ENCODE results near the gene GRK5. TPM values are rescaled to one million over a fixed set of nuclear protein-coding genes. Genes with fewer than 3 reads are reported as not detected.

GRK5 gene
- total RNA-seq, 4 donors from 2014 or later: 6.0 to 111 (median 9.5) TPM

DNA sequence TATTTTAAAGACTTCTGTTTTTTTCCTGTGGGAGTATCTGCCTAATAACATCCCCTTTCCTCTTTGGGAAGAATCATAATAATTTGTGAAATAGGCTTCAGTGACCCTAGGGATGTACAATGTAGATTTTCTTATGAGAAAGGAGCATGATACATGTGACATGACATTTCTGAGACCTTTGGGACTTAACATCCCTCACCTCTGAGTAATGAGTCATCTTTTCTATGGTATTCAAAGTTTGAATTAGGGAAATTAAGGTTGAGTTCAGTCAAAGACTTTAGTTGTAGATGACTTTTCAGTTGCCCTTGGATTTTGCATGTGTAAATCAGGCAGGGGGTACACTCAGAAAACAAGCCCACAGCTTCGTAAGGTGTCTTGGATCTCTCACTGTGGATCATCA is 14.3 kb downstream of the GRK5 start:
- in situ Hi-C loops (cut with MboI; ENCODE audit: low pct_ligation_motif_present in 1 of 4, low pct_unique_long_range_greater_than_20kb in 1 of 4, low sequenced_read_pairs in 3 of 4) (no loop called here), intact Hi-C loops (cut with DNase I; ENCODE audit: low total_unique reads) (no loop called here)
- TF ChIP-seq, protein P1, sequence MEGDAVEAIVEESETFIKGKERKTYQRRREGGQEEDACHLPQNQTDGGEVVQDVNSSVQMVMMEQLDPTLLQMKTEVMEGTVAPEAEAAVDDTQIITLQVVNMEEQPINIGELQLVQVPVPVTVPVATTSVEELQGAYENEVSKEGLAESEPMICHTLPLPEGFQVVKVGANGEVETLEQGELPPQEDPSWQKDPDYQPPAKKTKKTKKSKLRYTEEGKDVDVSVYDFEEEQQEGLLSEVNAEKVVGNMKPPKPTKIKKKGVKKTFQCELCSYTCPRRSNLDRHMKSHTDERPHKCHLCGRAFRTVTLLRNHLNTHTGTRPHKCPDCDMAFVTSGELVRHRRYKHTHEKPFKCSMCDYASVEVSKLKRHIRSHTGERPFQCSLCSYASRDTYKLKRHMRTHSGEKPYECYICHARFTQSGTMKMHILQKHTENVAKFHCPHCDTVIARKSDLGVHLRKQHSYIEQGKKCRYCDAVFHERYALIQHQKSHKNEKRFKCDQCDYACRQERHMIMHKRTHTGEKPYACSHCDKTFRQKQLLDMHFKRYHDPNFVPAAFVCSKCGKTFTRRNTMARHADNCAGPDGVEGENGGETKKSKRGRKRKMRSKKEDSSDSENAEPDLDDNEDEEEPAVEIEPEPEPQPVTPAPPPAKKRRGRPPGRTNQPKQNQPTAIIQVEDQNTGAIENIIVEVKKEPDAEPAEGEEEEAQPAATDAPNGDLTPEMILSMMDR (IDR thresholded peaks at IDR 0.05): no peak
- TF ChIP-seq POLR2AphosphoS5 (IDR thresholded peaks at IDR 0.05) (no peak), POLR2A (IDR thresholded peaks at IDR 0.05) (no peak), EP300 (IDR thresholded peaks at IDR 0.05; ENCODE audit: low read depth) (no peak)
- no peaks in the 10 kb centered on the region for H3K36me3 ChIP-seq
- no peaks in the 10 kb centered on the region for H3K27me3 ChIP-seq
- no peaks in the 10 kb centered on the region for H3K9me3 ChIP-seq
- no peak for DNase-seq
- peak overlapping the region; percentile 76 to 81 (median 78) for H3K27ac ChIP-seq
- H3K4me1 ChIP-seq: peaks cover 14 to 36% (median 22%) of the 10 kb centered on the region in 4 donors
- H3K4me3 ChIP-seq: no peak overlapping the region
- 83% methylated on average over 1 of the region's 1 CpG for WGBS, 2 donors (ENCODE audit: low coverage in 1 of 2)

DNA sequence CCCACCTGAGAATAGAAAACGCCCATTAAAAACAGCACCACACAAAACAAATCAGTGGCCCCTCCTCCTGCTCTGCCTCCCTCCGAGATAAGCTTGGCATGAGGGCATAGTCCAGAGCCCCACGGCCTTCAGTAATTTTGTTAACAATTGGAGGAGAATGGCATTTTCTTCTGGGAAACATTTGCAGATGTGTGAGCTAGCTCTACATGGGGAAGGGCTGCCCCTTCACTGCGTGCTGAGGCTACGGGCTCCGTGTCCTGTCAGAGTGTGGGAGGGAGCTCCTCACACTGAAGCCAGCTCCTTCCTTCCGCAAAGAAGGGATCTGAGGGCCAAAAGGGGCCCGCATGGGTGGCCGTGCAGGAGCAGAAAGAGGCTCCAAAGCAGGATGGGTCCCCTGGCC is 15.2 kb downstream of the GRK5 start:
- 26% methylated on average over 9 of the region's 9 CpGs; no CpG with 5 or more reads in 1 of the 2 donors for WGBS, 2 donors (ENCODE audit: low coverage in 1 of 2)
- no peak for DNase-seq
- peaks cover 14 to 34% (median 22%) of the 10 kb centered on the region in 4 donors for H3K4me1 ChIP-seq
- no peaks in the 10 kb centered on the region for H3K9me3 ChIP-seq
- no peaks in the 10 kb centered on the region for H3K36me3 ChIP-seq
- in situ Hi-C loops (cut with MboI; ENCODE audit: low pct_ligation_motif_present in 1 of 4, low pct_unique_long_range_greater_than_20kb in 1 of 4, low sequenced_read_pairs in 3 of 4) (no loop called here), intact Hi-C loops (cut with DNase I; ENCODE audit: low total_unique reads) (no loop called here)
- no peaks in the 10 kb centered on the region for H3K27me3 ChIP-seq
- no peak overlapping the region for H3K4me3 ChIP-seq
- peak overlapping the region; percentile 76 to 81 (median 78) for H3K27ac ChIP-seq
- TF ChIP-seq POLR2AphosphoS5 (IDR thresholded peaks at IDR 0.05) (no peak), EP300 (IDR thresholded peaks at IDR 0.05; ENCODE audit: low read depth) (no peak), POLR2A (IDR thresholded peaks at IDR 0.05) (no peak)
- TF ChIP-seq, protein P1 (IDR thresholded peaks at IDR 0.05): no peak

DNA sequence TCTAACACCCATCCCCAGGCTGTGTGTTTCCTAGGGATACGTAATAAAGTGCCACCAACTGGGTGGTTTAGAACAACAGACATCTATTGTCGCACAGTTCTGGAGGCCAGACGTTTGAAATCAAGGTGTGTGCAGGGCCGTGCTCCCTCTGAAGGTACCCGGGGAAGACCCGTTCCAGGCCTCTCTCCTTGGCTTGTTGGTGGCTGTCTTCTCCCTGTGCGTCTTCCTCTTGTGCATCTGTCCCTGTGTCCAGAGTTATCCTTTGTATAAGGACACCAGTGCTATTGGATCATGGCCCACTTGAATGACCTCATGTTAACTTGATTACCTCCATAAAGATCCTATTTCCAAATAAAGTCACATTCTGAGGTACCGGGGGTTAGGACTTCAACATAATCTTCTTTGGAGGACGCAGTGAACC is 15.6 kb downstream of the GRK5 start:
- DNase-seq: no peak
- TF ChIP-seq EP300 (IDR thresholded peaks at IDR 0.05; ENCODE audit: low read depth) (no peak), POLR2AphosphoS5 (IDR thresholded peaks at IDR 0.05) (no peak), POLR2A (IDR thresholded peaks at IDR 0.05) (no peak)
- TF ChIP-seq, protein P1 (IDR thresholded peaks at IDR 0.05): no peak
- WGBS, 2 donors (ENCODE audit: low coverage in 1 of 2): 40 to 42% methylated on average over 1 to 9 of the region's 9 CpGs
- Histone ChIP-seq H3K9me3 (no peaks in the 10 kb centered on the region), H3K4me3 (no peak overlapping the region), H3K36me3 (no peaks in the 10 kb centered on the region), H3K27me3 (no peaks in the 10 kb centered on the region), H3K4me1 (peaks cover 14 to 30% (median 22%) of the 10 kb centered on the region in 4 donors), H3K27ac (peak overlapping the region; percentile 76 to 81 (median 78))
- intact Hi-C loops (cut with DNase I; ENCODE audit: low total_unique reads) (no loop called here), in situ Hi-C loops (cut with MboI; ENCODE audit: low pct_ligation_motif_present in 1 of 4, low pct_unique_long_range_greater_than_20kb in 1 of 4, low sequenced_read_pairs in 3 of 4) (no loop called here)

DNA sequence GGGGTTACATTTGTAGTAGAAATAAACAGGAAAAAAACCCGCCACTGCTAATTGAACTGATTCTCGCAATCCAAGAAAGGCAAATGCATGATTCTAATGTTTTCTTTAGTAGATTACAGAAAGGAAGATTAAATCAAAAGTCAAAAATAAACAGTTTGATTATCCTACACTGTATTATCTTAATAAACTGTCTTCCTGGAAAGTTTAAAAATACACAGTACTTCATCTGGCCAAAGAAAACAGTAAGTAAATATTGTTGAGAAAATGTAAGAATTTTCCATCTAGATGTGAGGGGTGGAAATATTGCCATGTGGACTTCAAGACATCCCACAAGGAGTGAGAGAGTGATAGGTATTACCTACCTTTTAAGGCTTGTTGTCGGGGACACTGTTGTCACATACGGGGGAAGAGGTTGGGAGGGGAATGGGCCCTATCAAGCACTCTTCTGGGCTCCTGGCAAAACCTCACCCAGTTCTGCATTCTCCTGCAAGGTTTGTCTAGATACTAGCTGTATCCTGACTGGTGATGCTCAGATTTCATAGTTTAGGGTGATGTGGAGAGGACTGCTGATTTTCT is 17.8 kb downstream of the GRK5 start:
- Histone ChIP-seq H3K36me3 (no peaks in the 10 kb centered on the region), H3K27me3 (no peaks in the 10 kb centered on the region), H3K4me1 (peaks cover 14 to 28% (median 22%) of the 10 kb centered on the region in 4 donors), H3K4me3 (no peak overlapping the region), H3K9me3 (no peaks in the 10 kb centered on the region), H3K27ac (peak overlapping the region in 3 of 4 donors; percentile 2 to 81 (median 22))
- 58 to 75% methylated on average over 2 to 4 of the region's 4 CpGs for WGBS, 2 donors (ENCODE audit: low coverage in 1 of 2)
- DNase-seq: no peak
- in situ Hi-C loops (cut with MboI; ENCODE audit: low pct_ligation_motif_present in 1 of 4, low pct_unique_long_range_greater_than_20kb in 1 of 4, low sequenced_read_pairs in 3 of 4) (no loop called here), intact Hi-C loops (cut with DNase I; ENCODE audit: low total_unique reads) (no loop called here)
- TF ChIP-seq POLR2A (IDR thresholded peaks at IDR 0.05) (no peak), POLR2AphosphoS5 (IDR thresholded peaks at IDR 0.05) (no peak), EP300 (IDR thresholded peaks at IDR 0.05; ENCODE audit: low read depth) (no peak)
- TF ChIP-seq, protein P1 (IDR thresholded peaks at IDR 0.05): no peak
